OCI-LY1 (cell line): Measurements from ENCODE around the gene SOX5.
"Not testable (repeated sequence)": the region's sequence is repeated elsewhere in the genome, so short reads cannot be mapped to it uniquely, and the experiment has no call there.

ENCODE experiments used
- H2AFZ ChIP-seq: fragments of 200-600 bp; sonication (generic), shearing (Covaris generic); 2 replicates; pipeline ENCODE4 v1.6.0; 2014; ENCODE audit warnings: antibody characterized with exemption, mild to moderate bottlenecking, low read length
- H3F3A ChIP-seq: fragments of 200-600 bp; sonication (generic), shearing (Covaris generic); 2 replicates; pipeline ENCODE4 v1.6.0; 2014; ENCODE audit warnings: mild to moderate bottlenecking, antibody characterized with exemption, low read length, moderate library complexity; ENCODE audit not compliant: insufficient read depth
- H3K27ac ChIP-seq: fragments of 200-600 bp; sonication (generic); 2 replicates; pipeline ENCODE4 v1.5.1; 2014; ENCODE audit warnings: low read length, mixed run types, mild to moderate bottlenecking, low read depth; ENCODE audit not compliant: poor library complexity, severe bottlenecking
- H3K27me3 ChIP-seq: fragments of 200-600 bp; sonication (generic); 2 replicates; pipeline ENCODE4 v1.6.0; 2014; ENCODE audit warnings: antibody characterized with exemption, mild to moderate bottlenecking, low read length, moderate library complexity; ENCODE audit not compliant: insufficient read depth
- H3K36me3 ChIP-seq: fragments of 200-600 bp; sonication (generic); 2 replicates; pipeline ENCODE4 v1.6.1; 2014; ENCODE audit warnings: mild to moderate bottlenecking, antibody characterized with exemption, low read length, moderate library complexity, mixed read lengths; ENCODE audit not compliant: insufficient read depth
- H3K4me1 ChIP-seq: fragments of 200-600 bp; sonication (generic); 2 replicates; pipeline ENCODE4 v1.5.1; 2014; ENCODE audit warnings: mild to moderate bottlenecking, low read length, moderate library complexity; ENCODE audit not compliant: insufficient read depth, severe bottlenecking
- H3K4me2 ChIP-seq: fragments of 200-600 bp; sonication (generic), shearing (Covaris generic); 2 replicates; pipeline ENCODE4 v1.6.1; 2014; ENCODE audit warnings: low read length
- H3K4me3 ChIP-seq: fragments of 200-600 bp; sonication (generic); 2 replicates; pipeline ENCODE4 v1.5.1; 2014; ENCODE audit warnings: low read length, low read depth, mild to moderate bottlenecking, mixed read lengths; ENCODE audit not compliant: poor library complexity, severe bottlenecking
- H3K79me2 ChIP-seq: fragments of 200-600 bp; shearing (Covaris generic); 2 replicates; pipeline ENCODE4 v1.6.1; 2016; ENCODE audit warnings: mixed run types, low read length, mixed read lengths; ENCODE audit not compliant: insufficient read depth
- H3K9ac ChIP-seq: fragments of 200-600 bp; sonication (generic), shearing (Covaris generic); 2 replicates; pipeline ENCODE4 v1.6.1; 2014; ENCODE audit warnings: mild to moderate bottlenecking, low read length, mixed read lengths
- H3K9me2 ChIP-seq: fragments of 200-600 bp; sonication (generic), shearing (Covaris generic); 2 replicates; pipeline ENCODE4 v1.6.1; 2014; ENCODE audit warnings: low read depth, mild to moderate bottlenecking, low read length, mixed read lengths
- H3K9me3 ChIP-seq: fragments of 200-600 bp; shearing (Covaris generic); 2 replicates; pipeline ENCODE4 v1.6.1; 2014; ENCODE audit warnings: low read length, mixed read lengths
- H4K20me1 ChIP-seq: fragments of 200-600 bp; sonication (generic), shearing (Covaris generic); 2 replicates; pipeline ENCODE4 v1.6.0; 2016; ENCODE audit warnings: mild to moderate bottlenecking, low read length; ENCODE audit not compliant: insufficient read depth
- EZH2 ChIP-seq: fragments of 200-600 bp; sonication (generic), shearing (Covaris generic); IDR thresholded peaks from 2 replicates; pipeline ENCODE4 v1.8.0; 2017; ENCODE audit warnings: borderline replicate concordance, mixed run types, mild to moderate bottlenecking, antibody characterized with exemption, low read length, moderate library complexity, mixed read lengths
- TF ChIP-seq, protein P1 (sequence below): fragments of 200-600 bp; sonication (generic), shearing (Covaris generic); IDR thresholded peaks from 2 replicates; pipeline ENCODE4 v1.5.1; 2017; ENCODE audit warnings: mild to moderate bottlenecking, antibody characterized with exemption, low read length, moderate library complexity, mixed read lengths

Gene SOX5

DNA sequence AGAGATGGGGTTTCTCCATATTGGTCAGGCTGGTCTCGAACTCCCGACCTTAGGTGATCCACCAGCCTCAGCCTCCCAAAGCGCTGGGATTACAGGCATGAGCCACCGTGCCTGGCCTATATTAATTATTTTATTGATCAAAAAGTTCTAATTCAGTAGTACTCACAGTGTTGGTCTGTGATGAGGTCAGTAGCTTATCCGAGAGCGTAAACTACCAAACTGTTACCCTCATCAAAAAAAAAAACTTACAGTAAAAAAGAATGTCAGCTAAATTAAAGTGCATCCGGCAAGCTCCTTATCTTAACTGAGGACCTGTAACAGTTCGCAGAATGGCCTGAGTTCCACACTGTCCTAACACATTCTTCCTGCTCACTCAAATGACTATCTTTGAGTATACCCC is 228.2 kb downstream of the SOX5 start:
- H3K79me2 ChIP-seq, result no peaks in the 10 kb centered on the region
- H3K9me2 ChIP-seq, result no peaks in the 10 kb centered on the region
- no peak overlapping the region for H3K4me3 ChIP-seq
- H3K4me1 ChIP-seq, result no peaks in the 10 kb centered on the region
- H3K9me3 ChIP-seq, result no peaks in the 10 kb centered on the region
- H3K4me2 ChIP-seq, result no peak overlapping the region
- H3K27ac ChIP-seq, result no peak overlapping the region
- no peaks in the 10 kb centered on the region for H3F3A ChIP-seq
- no peaks in the 10 kb centered on the region for H4K20me1 ChIP-seq
- no peak overlapping the region for H2AFZ ChIP-seq
- no peak overlapping the region for H3K9ac ChIP-seq
- no peaks in the 10 kb centered on the region for H3K27me3 ChIP-seq
- H3K36me3 ChIP-seq, result no peaks in the 10 kb centered on the region
- no peak for TF ChIP-seq EZH2
- TF ChIP-seq, protein P1, sequence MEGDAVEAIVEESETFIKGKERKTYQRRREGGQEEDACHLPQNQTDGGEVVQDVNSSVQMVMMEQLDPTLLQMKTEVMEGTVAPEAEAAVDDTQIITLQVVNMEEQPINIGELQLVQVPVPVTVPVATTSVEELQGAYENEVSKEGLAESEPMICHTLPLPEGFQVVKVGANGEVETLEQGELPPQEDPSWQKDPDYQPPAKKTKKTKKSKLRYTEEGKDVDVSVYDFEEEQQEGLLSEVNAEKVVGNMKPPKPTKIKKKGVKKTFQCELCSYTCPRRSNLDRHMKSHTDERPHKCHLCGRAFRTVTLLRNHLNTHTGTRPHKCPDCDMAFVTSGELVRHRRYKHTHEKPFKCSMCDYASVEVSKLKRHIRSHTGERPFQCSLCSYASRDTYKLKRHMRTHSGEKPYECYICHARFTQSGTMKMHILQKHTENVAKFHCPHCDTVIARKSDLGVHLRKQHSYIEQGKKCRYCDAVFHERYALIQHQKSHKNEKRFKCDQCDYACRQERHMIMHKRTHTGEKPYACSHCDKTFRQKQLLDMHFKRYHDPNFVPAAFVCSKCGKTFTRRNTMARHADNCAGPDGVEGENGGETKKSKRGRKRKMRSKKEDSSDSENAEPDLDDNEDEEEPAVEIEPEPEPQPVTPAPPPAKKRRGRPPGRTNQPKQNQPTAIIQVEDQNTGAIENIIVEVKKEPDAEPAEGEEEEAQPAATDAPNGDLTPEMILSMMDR, result no peak

DNA sequence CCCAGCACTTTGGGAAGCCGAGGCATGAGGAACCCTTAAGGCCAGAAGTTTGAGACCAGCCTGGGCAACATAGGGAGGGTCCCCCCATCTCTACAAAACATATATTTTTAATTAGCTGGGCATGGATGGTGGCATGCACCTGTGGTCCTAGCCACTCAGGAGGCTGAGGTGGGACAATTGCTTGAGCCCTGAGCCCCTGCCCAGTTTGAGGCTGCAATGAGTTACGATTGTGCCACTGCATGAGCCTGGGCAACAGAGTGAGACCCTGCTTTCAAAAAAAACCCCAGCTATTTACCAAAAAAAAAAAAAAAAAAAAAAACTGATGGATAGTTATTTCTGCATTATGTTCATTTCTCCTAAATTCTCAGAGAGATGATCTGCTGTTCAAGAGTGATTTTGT is 230.0 kb downstream of the SOX5 start:
- H3K9me3 ChIP-seq, result no peaks in the 10 kb centered on the region
- H3K79me2 ChIP-seq, result no peaks in the 10 kb centered on the region
- no peaks in the 10 kb centered on the region for H3K9me2 ChIP-seq
- no peaks in the 10 kb centered on the region for H3K27me3 ChIP-seq
- no peak overlapping the region for H2AFZ ChIP-seq
- H3K9ac ChIP-seq, result no peak overlapping the region
- H4K20me1 ChIP-seq, result no peaks in the 10 kb centered on the region
- H3K27ac ChIP-seq, result no peak overlapping the region
- no peak overlapping the region for H3K4me2 ChIP-seq
- TF ChIP-seq, protein P1, result no peak
- no peak for TF ChIP-seq EZH2
- no peaks in the 10 kb centered on the region for H3F3A ChIP-seq
- no peak overlapping the region for H3K4me3 ChIP-seq
- H3K36me3 ChIP-seq, result no peaks in the 10 kb centered on the region
- no peaks in the 10 kb centered on the region for H3K4me1 ChIP-seq

DNA sequence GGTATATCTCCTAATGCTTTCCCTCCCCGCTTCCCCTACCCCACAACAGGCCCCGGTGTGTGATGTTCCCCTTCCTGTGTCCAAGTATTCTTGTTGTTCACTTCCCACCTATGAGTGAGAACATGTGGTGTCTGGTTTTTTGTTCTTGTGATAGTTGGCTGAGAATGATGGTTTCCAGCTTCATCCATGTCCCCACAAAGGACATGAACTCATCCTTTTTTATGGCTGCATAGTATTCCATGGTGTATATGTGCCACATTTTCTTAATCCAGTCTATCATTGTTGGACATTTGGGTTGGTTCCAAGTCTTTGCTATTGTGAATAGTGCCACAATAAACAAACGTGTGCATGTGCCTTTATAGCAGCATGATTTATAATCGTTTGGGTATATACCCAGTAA is 239.1 kb downstream of the SOX5 start:
- H4K20me1 ChIP-seq, H3K27ac ChIP-seq, H3K9me2 ChIP-seq, H3K4me1 ChIP-seq, H3K36me3 ChIP-seq, H3K4me2 ChIP-seq, H3K27me3 ChIP-seq, H3F3A ChIP-seq, H2AFZ ChIP-seq, H3K79me2 ChIP-seq, H3K9ac ChIP-seq, H3K9me3 ChIP-seq, H3K4me3 ChIP-seq: not testable (repeated sequence)

DNA sequence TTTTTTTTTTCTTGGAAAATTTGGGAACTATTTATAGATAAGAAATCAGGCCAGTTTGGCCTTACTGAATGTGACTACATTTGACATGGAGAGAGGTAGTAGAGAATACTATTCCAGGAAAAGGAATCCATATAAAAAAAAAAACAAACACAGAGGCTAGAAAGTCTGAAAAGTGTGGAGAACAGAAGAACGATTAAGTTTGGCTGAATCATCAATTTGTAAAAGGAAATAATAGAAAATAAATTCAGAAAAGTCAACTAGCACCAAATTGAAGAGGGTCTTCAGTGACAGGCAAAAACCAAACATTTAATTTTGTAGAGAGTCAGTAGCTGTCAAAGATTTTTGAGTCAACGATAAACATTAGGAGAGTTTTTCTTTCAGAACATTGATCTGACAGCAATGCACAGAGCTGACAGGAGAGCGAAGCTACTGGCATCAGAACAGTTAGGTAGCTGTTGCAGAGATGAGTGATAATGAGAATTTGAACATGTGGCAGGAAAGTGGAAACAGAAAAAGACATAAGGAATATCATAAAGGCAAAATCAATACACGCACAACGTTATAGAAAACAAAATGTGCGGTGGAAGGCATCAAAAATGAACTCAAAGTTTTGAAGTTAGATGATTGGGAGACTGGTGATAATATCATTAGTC is 241.2 kb downstream of the SOX5 start:
- no peak for TF ChIP-seq EZH2
- TF ChIP-seq, protein P1, result no peak
- H3F3A ChIP-seq, result no peaks in the 10 kb centered on the region
- no peaks in the 10 kb centered on the region for H3K9me2 ChIP-seq
- no peaks in the 10 kb centered on the region for H3K79me2 ChIP-seq
- H3K4me1 ChIP-seq, result no peaks in the 10 kb centered on the region
- no peaks in the 10 kb centered on the region for H3K9me3 ChIP-seq
- no peak overlapping the region for H3K27ac ChIP-seq
- H2AFZ ChIP-seq, result no peak overlapping the region
- no peaks in the 10 kb centered on the region for H3K36me3 ChIP-seq
- H3K9ac ChIP-seq, result no peak overlapping the region
- no peaks in the 10 kb centered on the region for H3K27me3 ChIP-seq
- no peaks in the 10 kb centered on the region for H4K20me1 ChIP-seq
- no peak overlapping the region for H3K4me3 ChIP-seq
- no peak overlapping the region for H3K4me2 ChIP-seq
